ENCODE data around the gene CKAP5. TPM values are rescaled to one million over a fixed set of nuclear protein-coding genes. Genes with fewer than 3 reads are reported as not detected.
"Not testable (repeated sequence)": the region's sequence is repeated elsewhere in the genome, so short reads cannot be mapped to it uniquely, and the experiment has no call there.

Gene CKAP5
- total and polyA plus RNA-seq, 2 donors (not counting 1 experiment from before 2014, with no cell fraction given) = 64.7 to 111 TPM

DNA sequence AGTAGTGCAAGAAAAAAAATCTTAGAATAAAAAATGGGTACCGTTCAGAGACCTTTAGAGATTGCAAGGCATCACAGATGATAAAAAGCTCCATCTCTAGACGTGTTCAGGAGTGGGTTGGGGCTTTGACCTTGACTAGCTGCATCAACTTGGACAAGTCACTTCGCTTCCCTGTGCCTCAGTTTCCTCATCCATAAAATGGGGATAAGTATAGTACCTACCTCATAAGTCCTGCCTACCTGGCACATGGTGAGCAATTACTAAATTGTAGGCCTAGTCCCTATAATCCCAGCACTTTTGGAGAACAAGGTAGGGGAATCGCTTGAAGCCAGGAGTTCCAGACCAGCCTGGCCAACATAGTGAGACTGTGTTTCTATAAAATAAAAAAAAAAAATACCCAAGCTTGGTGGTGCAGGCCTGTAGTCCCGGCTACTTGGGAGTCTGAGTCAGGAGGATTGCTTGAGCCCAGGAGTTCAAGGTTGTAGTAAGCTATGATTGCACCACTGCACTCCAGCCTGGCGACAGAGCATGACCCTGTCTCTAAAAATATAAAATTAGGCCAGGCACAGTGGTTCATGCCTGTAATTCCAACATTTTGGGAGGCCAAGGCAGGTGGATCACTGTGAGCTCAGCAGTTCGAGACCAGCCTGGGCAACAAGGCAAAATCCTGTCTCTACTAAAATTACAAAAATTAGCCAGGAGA, 133.1 kb downstream of the CKAP5 start:
- no peaks in the 10 kb centered on the region for H4K20me1 ChIP-seq (ENCODE audit: control insufficient read depth, extremely low read depth, insufficient read depth, low read length)
- H2AFZ ChIP-seq (ENCODE audit: low read length) = no peak overlapping the region
- H3K4me3 ChIP-seq (replicated peaks in 1 of 4; ENCODE audit: control extremely low read depth in 1 of 4, insufficient read depth in 1 of 4, low read depth in 3 of 4, low read length in 4 of 4) = no peak overlapping the region
- H3K79me2 ChIP-seq (ENCODE audit: control insufficient read depth, insufficient read depth, low read length) = no peaks in the 10 kb centered on the region
- H3K9me3 ChIP-seq (ENCODE audit: control insufficient read depth, insufficient read depth, low read depth, low read length) = no peaks in the 10 kb centered on the region
- H3K27me3 ChIP-seq (ENCODE audit: control insufficient read depth, insufficient read depth, low read length) = no peaks in the 10 kb centered on the region
- H3K4me1 ChIP-seq (ENCODE audit: control insufficient read depth, extremely low read depth, insufficient read depth, low read length) = peaks cover 17% of the 10 kb centered on the region
- H3K36me3 ChIP-seq (ENCODE audit: control insufficient read depth, insufficient read depth, low read length) = no peaks in the 10 kb centered on the region
- H3K9ac ChIP-seq (ENCODE audit: insufficient read depth, low read length) = no peak overlapping the region
- H3K4me2 ChIP-seq (ENCODE audit: extremely low read depth, insufficient read depth, low read length) = no peak overlapping the region
- TF ChIP-seq, protein P1, sequence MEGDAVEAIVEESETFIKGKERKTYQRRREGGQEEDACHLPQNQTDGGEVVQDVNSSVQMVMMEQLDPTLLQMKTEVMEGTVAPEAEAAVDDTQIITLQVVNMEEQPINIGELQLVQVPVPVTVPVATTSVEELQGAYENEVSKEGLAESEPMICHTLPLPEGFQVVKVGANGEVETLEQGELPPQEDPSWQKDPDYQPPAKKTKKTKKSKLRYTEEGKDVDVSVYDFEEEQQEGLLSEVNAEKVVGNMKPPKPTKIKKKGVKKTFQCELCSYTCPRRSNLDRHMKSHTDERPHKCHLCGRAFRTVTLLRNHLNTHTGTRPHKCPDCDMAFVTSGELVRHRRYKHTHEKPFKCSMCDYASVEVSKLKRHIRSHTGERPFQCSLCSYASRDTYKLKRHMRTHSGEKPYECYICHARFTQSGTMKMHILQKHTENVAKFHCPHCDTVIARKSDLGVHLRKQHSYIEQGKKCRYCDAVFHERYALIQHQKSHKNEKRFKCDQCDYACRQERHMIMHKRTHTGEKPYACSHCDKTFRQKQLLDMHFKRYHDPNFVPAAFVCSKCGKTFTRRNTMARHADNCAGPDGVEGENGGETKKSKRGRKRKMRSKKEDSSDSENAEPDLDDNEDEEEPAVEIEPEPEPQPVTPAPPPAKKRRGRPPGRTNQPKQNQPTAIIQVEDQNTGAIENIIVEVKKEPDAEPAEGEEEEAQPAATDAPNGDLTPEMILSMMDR (conservative IDR thresholded peaks at IDR 0.05 in 1 of 2, IDR thresholded peaks at IDR 0.05 in 1 of 2; ENCODE audit: low read depth in 1 of 2, low read length in 2 of 2) = no peak
- no peak for TF ChIP-seq EZH2 (IDR thresholded peaks at IDR 0.05; ENCODE audit: low read length, missing control alignments)
- no peak overlapping the region for H3K27ac ChIP-seq (ENCODE audit: insufficient read depth, low read length)
- DNase-seq (ENCODE audit: low read depth in 2 of 2) = no peak

DNA sequence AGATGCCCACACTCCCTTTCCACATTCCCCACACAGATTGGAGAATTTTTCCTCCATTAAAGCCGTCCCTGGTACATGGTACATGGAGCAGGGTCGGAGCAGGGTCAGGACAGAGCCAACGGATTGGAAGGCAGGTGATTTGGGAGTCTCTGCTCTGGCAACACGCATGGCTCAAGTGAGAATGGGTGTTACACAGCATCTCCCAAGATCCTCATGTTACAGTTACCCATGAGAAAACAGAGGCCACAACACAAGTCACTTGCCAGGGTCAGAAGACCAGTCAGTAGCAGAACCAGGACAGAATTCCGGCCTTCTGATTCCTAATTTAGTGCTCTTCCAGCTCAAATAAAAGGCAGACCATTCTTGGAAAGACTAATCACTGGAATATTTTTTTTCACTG, 134.8 kb downstream of the CKAP5 start:
- Histone ChIP-seq H3K27ac (ENCODE audit: insufficient read depth, low read length) (peak overlapping the region; percentile 79), H3K9me3 (ENCODE audit: control insufficient read depth, insufficient read depth, low read depth, low read length) (no peaks in the 10 kb centered on the region), H3K4me3 (replicated peaks in 1 of 4; ENCODE audit: control extremely low read depth in 1 of 4, insufficient read depth in 1 of 4, low read depth in 3 of 4, low read length in 4 of 4) (no peak overlapping the region), H3K36me3 (ENCODE audit: control insufficient read depth, insufficient read depth, low read length) (peaks cover 3% of the 10 kb centered on the region), H3K9ac (ENCODE audit: insufficient read depth, low read length) (peak overlapping the region; percentile 53), H3K27me3 (ENCODE audit: control insufficient read depth, insufficient read depth, low read length) (no peaks in the 10 kb centered on the region), H4K20me1 (ENCODE audit: control insufficient read depth, extremely low read depth, insufficient read depth, low read length) (no peaks in the 10 kb centered on the region), H3K4me2 (ENCODE audit: extremely low read depth, insufficient read depth, low read length) (peak overlapping the region; percentile 11), H2AFZ (ENCODE audit: low read length) (peak overlapping the region; percentile 81), H3K79me2 (ENCODE audit: control insufficient read depth, insufficient read depth, low read length) (no peaks in the 10 kb centered on the region), H3K4me1 (ENCODE audit: control insufficient read depth, extremely low read depth, insufficient read depth, low read length) (peaks cover 17% of the 10 kb centered on the region)
- TF ChIP-seq, protein P1 (conservative IDR thresholded peaks at IDR 0.05 in 1 of 2, IDR thresholded peaks at IDR 0.05 in 1 of 2; ENCODE audit: low read depth in 1 of 2, low read length in 2 of 2) = no peak
- TF ChIP-seq EZH2 (IDR thresholded peaks at IDR 0.05; ENCODE audit: low read length, missing control alignments) = no peak
- DNase-seq (ENCODE audit: low read depth in 2 of 2) = peak; percentile 38 to 45

DNA sequence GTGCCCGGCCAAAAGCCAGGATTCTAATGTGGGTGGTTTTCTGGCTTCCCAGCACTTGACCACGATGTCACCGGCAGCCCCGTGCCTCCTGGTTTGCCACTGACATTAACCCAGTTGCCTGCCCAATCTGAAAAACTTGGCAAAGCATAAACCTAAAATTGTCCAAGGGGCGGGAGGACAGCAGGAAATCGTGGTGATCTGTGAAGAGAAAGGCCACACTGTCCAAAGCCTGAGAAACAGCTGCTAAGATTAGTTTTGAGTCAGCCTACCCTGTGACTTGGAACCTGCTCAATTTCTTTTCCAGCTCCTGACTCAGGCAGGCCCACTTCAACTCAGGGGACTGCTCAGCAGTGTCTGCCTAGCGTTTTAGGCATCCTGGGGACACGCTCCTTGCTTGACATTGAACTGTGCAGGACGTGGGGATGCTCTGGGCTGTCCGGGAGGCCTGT, 135.2 kb downstream of the CKAP5 start:
- DNase-seq (ENCODE audit: low read depth in 2 of 2) = peak; percentile 95 to 97
- Histone ChIP-seq H3K4me3 (replicated peaks in 1 of 4; ENCODE audit: control extremely low read depth in 1 of 4, insufficient read depth in 1 of 4, low read depth in 3 of 4, low read length in 4 of 4) (no peak overlapping the region), H3K9me3 (ENCODE audit: control insufficient read depth, insufficient read depth, low read depth, low read length) (no peaks in the 10 kb centered on the region), H3K27ac (ENCODE audit: insufficient read depth, low read length) (peak overlapping the region; percentile 79), H3K9ac (ENCODE audit: insufficient read depth, low read length) (peak overlapping the region; percentile 23), H3K79me2 (ENCODE audit: control insufficient read depth, insufficient read depth, low read length) (no peaks in the 10 kb centered on the region), H2AFZ (ENCODE audit: low read length) (peak overlapping the region; percentile 81), H3K4me1 (ENCODE audit: control insufficient read depth, extremely low read depth, insufficient read depth, low read length) (peaks cover 17% of the 10 kb centered on the region), H4K20me1 (ENCODE audit: control insufficient read depth, extremely low read depth, insufficient read depth, low read length) (no peaks in the 10 kb centered on the region), H3K27me3 (ENCODE audit: control insufficient read depth, insufficient read depth, low read length) (no peaks in the 10 kb centered on the region), H3K4me2 (ENCODE audit: extremely low read depth, insufficient read depth, low read length) (peak overlapping the region; percentile 11), H3K36me3 (ENCODE audit: control insufficient read depth, insufficient read depth, low read length) (peaks cover 3% of the 10 kb centered on the region)
- no peak for TF ChIP-seq EZH2 (IDR thresholded peaks at IDR 0.05; ENCODE audit: low read length, missing control alignments)
- TF ChIP-seq, protein P1 (conservative IDR thresholded peaks at IDR 0.05 in 1 of 2, IDR thresholded peaks at IDR 0.05 in 1 of 2; ENCODE audit: low read depth in 1 of 2, low read length in 2 of 2) = no peak

DNA sequence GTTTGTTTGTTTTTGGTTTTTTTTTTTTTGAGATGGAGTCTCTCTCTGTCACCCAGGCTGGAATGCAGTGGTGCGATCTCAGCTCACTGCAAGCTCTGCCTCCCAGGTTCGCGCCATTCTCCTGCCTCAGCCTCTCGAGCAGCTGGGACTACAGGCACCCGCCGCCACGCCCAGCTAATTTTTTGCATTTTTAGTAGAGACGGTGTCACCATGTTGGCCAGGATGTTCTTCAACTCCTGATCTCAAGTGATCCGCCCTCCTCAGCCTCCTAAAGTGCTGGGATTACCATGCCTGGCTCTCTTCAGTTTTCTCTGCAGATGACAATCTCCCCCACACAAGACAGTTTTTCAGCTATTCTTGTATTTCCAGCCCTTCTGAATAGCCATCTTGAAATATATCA, 136.7 kb downstream of the CKAP5 start:
- H3K4me3 ChIP-seq (replicated peaks in 1 of 4; ENCODE audit: control extremely low read depth in 1 of 4, insufficient read depth in 1 of 4, low read depth in 3 of 4, low read length in 4 of 4); H2AFZ ChIP-seq (ENCODE audit: low read length); H3K79me2 ChIP-seq (ENCODE audit: control insufficient read depth, insufficient read depth, low read length); H3K9me3 ChIP-seq (ENCODE audit: control insufficient read depth, insufficient read depth, low read depth, low read length); DNase-seq (ENCODE audit: low read depth in 2 of 2); H3K27ac ChIP-seq (ENCODE audit: insufficient read depth, low read length); H4K20me1 ChIP-seq (ENCODE audit: control insufficient read depth, extremely low read depth, insufficient read depth, low read length); H3K27me3 ChIP-seq (ENCODE audit: control insufficient read depth, insufficient read depth, low read length); H3K9ac ChIP-seq (ENCODE audit: insufficient read depth, low read length); H3K4me2 ChIP-seq (ENCODE audit: extremely low read depth, insufficient read depth, low read length): not testable (repeated sequence)
- H3K4me1 ChIP-seq (ENCODE audit: control insufficient read depth, extremely low read depth, insufficient read depth, low read length) = peaks cover 16% of the 10 kb centered on the region
- H3K36me3 ChIP-seq (ENCODE audit: control insufficient read depth, insufficient read depth, low read length) = peaks cover 13% of the 10 kb centered on the region

Measured in fibroblast of lung (primary cell).